Smooth muscle cell (in vitro differentiated cells): ENCODE results near the gene SHB. TPM values are rescaled to one million over a fixed set of nuclear protein-coding genes. Genes with fewer than 3 reads are reported as not detected.
A peak's percentile ranks its signal among the peaks of the same experiment; 100 is the strongest.

ENCODE experiments used
- DNase-seq: peaks from one replicate; lab custom pipeline; 2025; ENCODE audit not compliant: unreplicated experiment; lab: John Stamatoyannopoulos, UW
- H2AFZ ChIP-seq: fragments of 200-600 bp; sonication (generic); 2 replicates; pipeline ENCODE4 v1.6.0; 2016; ENCODE audit warnings: antibody characterized with exemption, low read depth, mild to moderate bottlenecking
- H3F3A ChIP-seq: fragments of 200-600 bp; sonication (generic); 2 replicates; pipeline ENCODE4 v1.6.0; 2017; ENCODE audit warnings: antibody characterized with exemption, low read depth
- H3K27ac ChIP-seq: fragments of 200-600 bp; sonication (generic); 2 replicates; pipeline ENCODE4 v1.5.1; 2016; ENCODE audit warnings: low read depth, mild to moderate bottlenecking
- H3K27me3 ChIP-seq: fragments of 200-600 bp; sonication (generic); 2 replicates; pipeline ENCODE4 v1.6.1; 2016; ENCODE audit warnings: low read depth, mild to moderate bottlenecking
- H3K36me3 ChIP-seq: fragments of 200-600 bp; sonication (generic); 2 replicates; pipeline ENCODE4 v1.5.1; 2016; ENCODE audit warnings: low read depth
- H3K4me1 ChIP-seq: fragments of 200-600 bp; sonication (generic); 2 replicates; pipeline ENCODE4 v1.5.1; 2016; ENCODE audit warnings: low read depth
- H3K4me2 ChIP-seq: fragments of 200-600 bp; sonication (generic); 2 replicates; pipeline ENCODE4 v1.6.0; 2016; ENCODE audit warnings: mild to moderate bottlenecking
- H3K4me3 ChIP-seq: fragments of 200-600 bp; sonication (generic); 2 replicates; pipeline ENCODE4 v1.5.1; 2016; ENCODE audit warnings: mild to moderate bottlenecking
- H3K79me2 ChIP-seq: fragments of 200-600 bp; sonication (generic); 2 replicates; pipeline ENCODE4 v1.6.0; 2016; ENCODE audit warnings: low read depth, mild to moderate bottlenecking
- H3K9ac ChIP-seq: fragments of 200-600 bp; sonication (generic); 2 replicates; pipeline ENCODE4 v1.6.0; 2016; ENCODE audit warnings: low read depth
- H3K9me3 ChIP-seq: fragments of 200-600 bp; sonication (generic); replicated peaks from 2 replicates; pipeline ENCODE4 v1.5.1; 2016; ENCODE audit warnings: low read depth
- H4K20me1 ChIP-seq: fragments of 200-600 bp; sonication (generic); 2 replicates; pipeline ENCODE4 v1.6.0; 2016; ENCODE audit warnings: low read depth
- CTCF ChIP-seq: fragments of 200-600 bp; sonication (generic); IDR thresholded peaks from 2 replicates; pipeline ENCODE4 v1.5.1; 2017; ENCODE audit warnings: borderline replicate concordance, mild to moderate bottlenecking, antibody characterized with exemption; ENCODE audit not compliant: insufficient read depth, poor library complexity, severe bottlenecking
- WGBS: methylation state at CpG from one replicate; pipeline ENCODE4 v1.1.7; 2016; ENCODE audit warnings: low lambda C conversion rate; 5-methylcytosine and 5-hydroxymethylcytosine counted together
- polyA plus RNA-seq: library from polyadenylated mRNA; unstranded; fragments of >200 nt; fragmentation: Nextera tagmentation; extraction: Ambion mirVana; gene quantifications from 2 replicates; pipeline ENCODE4 v1.2.1, GENCODE V29; 2016
- total RNA-seq: library from RNA; depleted of rRNA; stranded (reverse); fragments of >200 nt; gene quantifications from 2 replicates; pipeline ENCODE4 v1.2.3, GENCODE V29; 2014

Gene SHB
- total and polyA plus RNA-seq, 2 experiments from 2014 or later = 16.4 to 32.4 TPM

GRCh38 chr9:38060681-38061080, 8.3 kb downstream of the SHB start:
- Histone ChIP-seq H3K4me3 (no peak overlapping the region), H3K27me3 (no peaks in the 10 kb centered on the region), H4K20me1 (peaks cover 95% of the 10 kb centered on the region), H3K4me2 (no peak overlapping the region), H3K79me2 (peaks cover 85% of the 10 kb centered on the region), H3K9me3 (no peaks in the 10 kb centered on the region), H2AFZ (no peak overlapping the region), H3K27ac (peak overlapping the region; percentile 79), H3K9ac (no peak overlapping the region), H3F3A (peaks cover 33% of the 10 kb centered on the region), H3K4me1 (peaks cover 66% of the 10 kb centered on the region), H3K36me3 (no peaks in the 10 kb centered on the region)
- no peak for DNase-seq
- WGBS = 90% methylated on average over 3 of the region's 3 CpGs
- TF ChIP-seq CTCF = no peak

GRCh38 chr9:38059233-38059936, 9.6 kb downstream of the SHB start:
- DNase-seq = no peak
- H3K4me3 ChIP-seq = no peak overlapping the region
- H4K20me1 ChIP-seq = peaks cover 95% of the 10 kb centered on the region
- 79% methylated on average over 14 of the region's 14 CpGs for WGBS
- peaks cover 53% of the 10 kb centered on the region for H3K4me1 ChIP-seq
- H3K79me2 ChIP-seq = peaks cover 85% of the 10 kb centered on the region
- H3K36me3 ChIP-seq = no peaks in the 10 kb centered on the region
- H3K9ac ChIP-seq = peak overlapping the region; percentile 20
- TF ChIP-seq CTCF = no peak
- peak overlapping the region; percentile 58 for H3K27ac ChIP-seq
- peaks cover 28% of the 10 kb centered on the region for H3F3A ChIP-seq
- H3K9me3 ChIP-seq = no peaks in the 10 kb centered on the region
- no peaks in the 10 kb centered on the region for H3K27me3 ChIP-seq
- no peak overlapping the region for H3K4me2 ChIP-seq
- H2AFZ ChIP-seq = no peak overlapping the region

- no peaks in the 10 kb centered on the region for H3K9me3 ChIP-seq
These were observed 10.4 kb downstream of the SHB start for GRCh38 chr9:38058452-38059232.

More at GRCh38 chr9:38058452-38059232, 10.4 kb downstream of the SHB start:
- peaks cover 95% of the 10 kb centered on the region for H4K20me1 ChIP-seq
- no peak for DNase-seq
- H2AFZ ChIP-seq = no peak overlapping the region
- H3K27me3 ChIP-seq = no peaks in the 10 kb centered on the region
- peak overlapping the region; percentile 60 for H3K4me2 ChIP-seq
- peak overlapping the region; percentile 72 for H3K27ac ChIP-seq
- H3K4me1 ChIP-seq = peaks cover 46% of the 10 kb centered on the region
- H3K36me3 ChIP-seq = no peaks in the 10 kb centered on the region
- no peak overlapping the region for H3K4me3 ChIP-seq
- H3K9ac ChIP-seq = peak overlapping the region; percentile 39
- peaks cover 20% of the 10 kb centered on the region for H3F3A ChIP-seq
- TF ChIP-seq CTCF = no peak
- WGBS = 81% methylated on average over 11 of the region's 13 CpGs
- peaks cover 85% of the 10 kb centered on the region for H3K79me2 ChIP-seq
